CD4-positive, alpha-beta T cell (primary cell): ENCODE measurements around the gene SDHB. TPM values are rescaled to one million over a fixed set of nuclear protein-coding genes. Genes with fewer than 3 reads are reported as not detected.

Experiments used
- ATAC-seq: fragments of 200-7000 bp; cut with Tn5 transposase; one replicate; pipeline ENCODE4 v1.10.0; 2022; ENCODE audit warnings: mild to moderate bottlenecking; ENCODE audit not compliant: poor library complexity
- CTCF ChIA-PET: fragments of 350-600 bp; sonication (Branson Sonifier 250); formaldehyde crosslinking; loops from one replicate; lab custom pipeline; 2021; ENCODE audit warnings: antibody characterized with exemption, inconsistent platforms; lab: Charles Lee
- POLR2A ChIA-PET: fragments of 350-600 bp; sonication (Branson Sonifier 250); formaldehyde crosslinking; loops from one replicate; lab custom pipeline; 2021; ENCODE audit warnings: antibody characterized with exemption, inconsistent platforms; lab: Charles Lee
- DNase-seq, 14 experiments: peaks; one replicate each; pipeline ENCODE4 v3.0.0-alpha.2; 2013 to 2020; ENCODE audit warnings: mixed read lengths in 2 of 14
- H3K27ac ChIP-seq, 2 donors: one replicate each; pipeline versions ENCODE4 v1.5.1 to v1.7.0; 2013; ENCODE audit warnings: low read length in 2 of 2, low read depth in 1 of 2, mild to moderate bottlenecking in 1 of 2
- H3K27me3 ChIP-seq, 2 experiments: 1 replicate in 1 of 2; 2 replicates in 1 of 2; pipeline versions ENCODE4 v1.6.1 to v1.7.0; 2013; ENCODE audit warnings: low read length in 2 of 2, control low read depth in 1 of 2, mild to moderate bottlenecking in 1 of 2, moderate library complexity in 1 of 2; ENCODE audit not compliant: insufficient read depth in 2 of 2, control insufficient read depth in 1 of 2
- H3K36me3 ChIP-seq: one replicate; pipeline ENCODE4 v1.6.1; 2013; ENCODE audit warnings: low read length, control low read depth; ENCODE audit not compliant: insufficient read depth
- H3K4me1 ChIP-seq: one replicate; pipeline ENCODE4 v1.6.1; 2013; ENCODE audit warnings: low read length, control low read depth; ENCODE audit not compliant: insufficient read depth
- H3K4me3 ChIP-seq: one replicate; pipeline ENCODE4 v1.5.1; 2013; ENCODE audit warnings: mild to moderate bottlenecking, low read length, moderate library complexity
- H3K9me3 ChIP-seq, 2 experiments: 1 replicate in 1 of 2; 2 replicates in 1 of 2; pipeline versions ENCODE4 v1.6.1 to v1.7.0; 2013; ENCODE audit warnings: low read length in 2 of 2, mild to moderate bottlenecking in 2 of 2, control low read depth in 1 of 2, moderate library complexity in 1 of 2; ENCODE audit not compliant: control insufficient read depth in 1 of 2, insufficient read depth in 1 of 2
- H3K27ac Mint-ChIP-seq: one replicate; pipeline ENCODE4 v1.8.0; 2020; ENCODE audit warnings: mixed read lengths
- H3K27me3 Mint-ChIP-seq: one replicate; pipeline ENCODE4 v1.8.0; 2021; ENCODE audit warnings: mixed read lengths
- H3K36me3 Mint-ChIP-seq: one replicate; pipeline ENCODE4 v1.8.0; 2021; ENCODE audit warnings: low read depth, mixed read lengths
- H3K4me1 Mint-ChIP-seq: one replicate; pipeline ENCODE4 v1.8.0; 2021; ENCODE audit warnings: low read depth, mixed read lengths
- H3K4me3 Mint-ChIP-seq: one replicate; pipeline ENCODE4 v1.8.0; 2020; ENCODE audit warnings: mild to moderate bottlenecking, mixed read lengths
- H3K9me3 Mint-ChIP-seq: one replicate; pipeline ENCODE4 v1.8.0; 2020; ENCODE audit warnings: mixed read lengths
- CTCF ChIP-seq: fragments of 200-600 bp; IDR thresholded peaks from one replicate; pipeline ENCODE4 v1.8.0; 2022; ENCODE audit warnings: antibody characterized with exemption, mild to moderate bottlenecking
- intact Hi-C, 2 experiments: fragments of 100-400 bp; cut with DNase I in 1 of 2; cut with micrococcal nuclease in 1 of 2; formaldehyde crosslinking; loops; one replicate each; pipeline versions ENCODE4 v1.15.1 to v1.9.0; 2023 to 2025; cut with DNase I, micrococcal nuclease
- total RNA-seq, 174 experiments: library from RNA in 2 of 174; stranded (reverse) in 2 of 174; gene quantifications; one replicate each; pipeline ENCODE4 v1.2.3 and lab custom pipeline; 2021 to 2026

Gene SDHB
- total RNA-seq, 2 experiments from 2014 or later, result 53.9 to 56.2 TPM

- CTCF ChIA-PET, result no interaction called here
- ATAC-seq (no peak), DNase-seq (no peak)
- peaks cover 42% of the 10 kb centered on the region for H3K36me3 ChIP-seq
- POLR2A ChIA-PET, result no interaction called here
- intact Hi-C loops, result no loop called here
- Mint-ChIP-seq H3K36me3 (peaks cover 44% of the 10 kb centered on the region), H3K4me3 (no peak overlapping the region), H3K27ac (no peak overlapping the region), H3K9me3 (no peaks in the 10 kb centered on the region), H3K27me3 (no peaks in the 10 kb centered on the region), H3K4me1 (no peaks in the 10 kb centered on the region)
- no peak overlapping the region for H3K4me3 ChIP-seq
- no peak overlapping the region for H3K27ac ChIP-seq
- no peaks in the 10 kb centered on the region for H3K27me3 ChIP-seq
- no peaks in the 10 kb centered on the region for H3K9me3 ChIP-seq
- no peak for TF ChIP-seq CTCF
- no peaks in the 10 kb centered on the region for H3K4me1 ChIP-seq
These were observed 57.0 kb downstream of the SDHB start for GRCh38 chr1:16996845-16997244.

GRCh38 chr1:16993521-16994038, 60.3 kb downstream of the SDHB start:
- Mint-ChIP-seq H3K4me3 (no peak overlapping the region), H3K27me3 (no peaks in the 10 kb centered on the region), H3K36me3 (peaks cover 33% of the 10 kb centered on the region), H3K4me1 (no peaks in the 10 kb centered on the region), H3K27ac (no peak overlapping the region), H3K9me3 (no peaks in the 10 kb centered on the region)
- Histone ChIP-seq H3K9me3 (no peaks in the 10 kb centered on the region), H3K27me3 (no peaks in the 10 kb centered on the region), H3K4me3 (no peak overlapping the region), H3K27ac (no peak overlapping the region), H3K4me1 (no peaks in the 10 kb centered on the region), H3K36me3 (peaks cover 41% of the 10 kb centered on the region)
- intact Hi-C loops, result no loop called here
- ATAC-seq (no peak), DNase-seq (no peak)
- POLR2A ChIA-PET, result no interaction called here
- no peak for TF ChIP-seq CTCF
- CTCF ChIA-PET, result no interaction called here

GRCh38 chr1:16992675-16993074, 61.2 kb downstream of the SDHB start:
- Histone ChIP-seq H3K36me3 (peaks cover 41% of the 10 kb centered on the region), H3K27ac (no peak overlapping the region), H3K4me3 (no peak overlapping the region), H3K27me3 (no peaks in the 10 kb centered on the region), H3K4me1 (no peaks in the 10 kb centered on the region), H3K9me3 (no peaks in the 10 kb centered on the region)
- TF ChIP-seq CTCF, result no peak
- no peak overlapping the region for H3K4me3 Mint-ChIP-seq
- ChIA-PET CTCF (no interaction called here), POLR2A (no interaction called here)
- no peaks in the 10 kb centered on the region for H3K4me1 Mint-ChIP-seq
- intact Hi-C loops, result no loop called here
- ATAC-seq (no peak), DNase-seq (no peak)
- no peak overlapping the region for H3K27ac Mint-ChIP-seq
- H3K27me3 Mint-ChIP-seq, result no peaks in the 10 kb centered on the region
- H3K9me3 Mint-ChIP-seq, result no peaks in the 10 kb centered on the region
- H3K36me3 Mint-ChIP-seq, result peaks cover 31% of the 10 kb centered on the region
